Muscle of back (tissue), 11 donors: ENCODE results near the gene CHMP3. TPM values are rescaled to one million over a fixed set of nuclear protein-coding genes. Genes with fewer than 3 reads are reported as not detected.
A peak's percentile ranks its signal among the peaks of the same experiment; 100 is the strongest.

Experiments
- DNase-seq, 3 donors: peaks; one replicate each; pipeline versions ENCODE4 v3.0.0 to v3.0.0-alpha.2; 2013
- polyA plus RNA-seq, 10 donors: library from polyadenylated mRNA; unstranded; fragments of 120-200 nt; gene quantifications; one replicate each; pipeline ENCODE4 v1.2.1, GENCODE V29; 2013; ENCODE audit not compliant: insufficient read length in 10 of 10

CHMP3 gene
- polyA plus RNA-seq, 10 donors: 114 to 160 (median 129) TPM

- peak in 1 of 3 donors; percentile 15 for DNase-seq
These were observed 87.2 kb downstream of the CHMP3 start for GRCh38 chr2:86476092-86476491.

GRCh38 chr2:86471637-86472036 is 91.6 kb downstream of the CHMP3 start:
- DNase-seq: no peak

GRCh38 chr2:86470890-86471289 is 92.4 kb downstream of the CHMP3 start:
- no peak for DNase-seq

GRCh38 chr2:86468162-86469033 is 94.8 kb downstream of the CHMP3 start:
- no peak for DNase-seq

GRCh38 chr2:86466306-86466705 is 96.9 kb downstream of the CHMP3 start:
- DNase-seq: peak in 1 of 3 donors; percentile 37

GRCh38 chr2:86464652-86465051 is 98.6 kb downstream of the CHMP3 start:
- peak in 2 of 3 donors; percentile 74 for DNase-seq

- DNase-seq: no peak
These were observed 102.0 kb downstream of the CHMP3 start for GRCh38 chr2:86461042-86461743.

- no peak for DNase-seq
These were observed 108.1 kb downstream of the CHMP3 start for GRCh38 chr2:86455181-86455580.

- DNase-seq: no peak
These were observed 109.0 kb downstream of the CHMP3 start for GRCh38 chr2:86454238-86454637.

GRCh38 chr2:86453836-86454235 is 109.4 kb downstream of the CHMP3 start:
- peak; percentile 73 to 86 (median 78) for DNase-seq

Other genes with a start within 250 kb of the CHMP3 start
- gene REEP1, start 225.8 kb downstream of the CHMP3 start, polyA plus RNA-seq: 10 to 100 TPM; 38.8 to 84.8 (median 46.1) TPM
- 10 to 100 TPM; 43.4 to 79.5 (median 55.3) TPM for gene KDM3A, start 122.1 kb downstream of the CHMP3 start, polyA plus RNA-seq
- gene RNF103, start 60.4 kb upstream of the CHMP3 start, polyA plus RNA-seq: 10 to 100 TPM; 23.6 to 37.3 (median 31.9) TPM
- 10 to 100 TPM; 27.8 to 47.6 (median 34.7) TPM for gene RMND5A, start 156.8 kb upstream of the CHMP3 start, polyA plus RNA-seq
- under 1 TPM; 0.12 to 0.80 (median 0.23) TPM for gene CD8A, start 227.5 kb upstream of the CHMP3 start, polyA plus RNA-seq